Common myeloid progenitor, CD34-positive (primary cell): ENCODE results near the gene SKP1.
A peak's percentile ranks its signal among the peaks of the same experiment; 100 is the strongest.

Experiments used
- CTCF ChIA-PET: fragments of 350-600 bp; sonication (Branson Sonifier 250); formaldehyde crosslinking; loops from one replicate; lab custom pipeline; 2021; ENCODE audit warnings: antibody characterized with exemption; lab: Charles Lee
- POLR2A ChIA-PET: fragments of 350-600 bp; sonication (Branson Sonifier 250); formaldehyde crosslinking; loops from one replicate; lab custom pipeline; 2021; ENCODE audit warnings: antibody characterized with exemption; lab: Charles Lee
- DNase-seq, 3 donors: peaks; one replicate each; pipeline versions ENCODE4 v3.0.0 to v3.0.0-alpha.2; 2013
- H3K27ac ChIP-seq, 2 experiments: 1 replicate in 1 of 2; 2 replicates in 1 of 2; pipeline ENCODE4 v1.7.0; 2013; ENCODE audit warnings: inconsistent platforms in 2 of 2, low read length in 2 of 2, mild to moderate bottlenecking in 2 of 2, low read depth in 1 of 2, moderate library complexity in 1 of 2; ENCODE audit not compliant: severe bottlenecking in 2 of 2, insufficient read depth in 1 of 2, poor library complexity in 1 of 2
- H3K27me3 ChIP-seq, 5 experiments: replicated peaks in 2 of 5; 1 replicate in 3 of 5; 2 replicates in 2 of 5; pipeline versions ENCODE4 v1.6.1 to v1.7.0; 2013; ENCODE audit warnings: low read length in 4 of 5, mild to moderate bottlenecking in 2 of 5, moderate library complexity in 2 of 5, inconsistent platforms in 1 of 5; ENCODE audit not compliant: insufficient read depth in 5 of 5, control insufficient read depth in 4 of 5
- H3K36me3 ChIP-seq, 4 experiments: 1 replicate in 2 of 4; 2 replicates in 2 of 4; pipeline versions ENCODE4 v1.6.1 to v1.7.0; 2013; ENCODE audit warnings: low read length in 3 of 4, control low read depth in 1 of 4, mild to moderate bottlenecking in 1 of 4; ENCODE audit not compliant: control insufficient read depth in 4 of 4, insufficient read depth in 4 of 4
- H3K4me1 ChIP-seq, 4 experiments: 1 replicate in 3 of 4; 2 replicates in 1 of 4; pipeline versions ENCODE4 v1.6.1 to v1.7.1; 2013; ENCODE audit warnings: low read length in 3 of 4, mild to moderate bottlenecking in 3 of 4, control low read depth in 1 of 4, inconsistent platforms in 1 of 4, moderate library complexity in 1 of 4; ENCODE audit not compliant: control insufficient read depth in 4 of 4, insufficient read depth in 4 of 4; ENCODE audit errors: control extremely low read depth in 1 of 4
- H3K4me3 ChIP-seq, 7 experiments: 1 replicate in 4 of 7; 2 replicates in 3 of 7; pipeline versions ENCODE4 v1.5.1 to v1.7.0; 2013; ENCODE audit warnings: mild to moderate bottlenecking in 7 of 7, low read length in 6 of 7, moderate library complexity in 6 of 7, inconsistent platforms in 2 of 7, low read depth in 2 of 7, control low read depth in 1 of 7; ENCODE audit not compliant: insufficient read depth in 4 of 7, control insufficient read depth in 1 of 7; ENCODE audit errors: extremely low read depth in 1 of 7
- H3K9me3 ChIP-seq, 5 experiments: 1 replicate in 4 of 5; 2 replicates in 1 of 5; pipeline versions ENCODE4 v1.6.1 to v1.7.1; 2013; ENCODE audit warnings: low read length in 4 of 5, mild to moderate bottlenecking in 2 of 5, inconsistent platforms in 1 of 5, low read depth in 1 of 5, moderate library complexity in 1 of 5; ENCODE audit not compliant: control insufficient read depth in 4 of 5, insufficient read depth in 2 of 5; ENCODE audit errors: control extremely low read depth in 1 of 5
- WGBS: methylation state at CpG from one replicate; pipeline ENCODE4 v1.1.5; 2013; ENCODE audit not compliant: insufficient coverage; 5-methylcytosine and 5-hydroxymethylcytosine counted together

SKP1 gene

GRCh38 chr5:134203630-134204029 is 26.9 kb upstream of the SKP1 start:
- H3K4me3 ChIP-seq = no peak overlapping the region
- 100% methylated on average over 2 of the region's 3 CpGs for WGBS
- ChIA-PET POLR2A (interaction anchor here (0.6 kb wide), 1 partner anchor 88 kb away, joined by 6 read pairs; no protein-coding TSS in a partner anchor), CTCF (interaction anchor here (0.9 to 1.7 kb wide), 5 partner anchors 8 to 375 kb away, joined by 4 to 9 read pairs (median 4); partner anchors contain the start of gene PPP2CA)
- no peak for DNase-seq
- H3K27ac ChIP-seq = no peak overlapping the region
- H3K36me3 ChIP-seq = peaks cover 33 to 72% (median 56%) of the 10 kb centered on the region in 4 experiments
- H3K27me3 ChIP-seq = no peaks in the 10 kb centered on the region
- no peaks in the 10 kb centered on the region for H3K4me1 ChIP-seq
- no peaks in the 10 kb centered on the region for H3K9me3 ChIP-seq

DNA sequence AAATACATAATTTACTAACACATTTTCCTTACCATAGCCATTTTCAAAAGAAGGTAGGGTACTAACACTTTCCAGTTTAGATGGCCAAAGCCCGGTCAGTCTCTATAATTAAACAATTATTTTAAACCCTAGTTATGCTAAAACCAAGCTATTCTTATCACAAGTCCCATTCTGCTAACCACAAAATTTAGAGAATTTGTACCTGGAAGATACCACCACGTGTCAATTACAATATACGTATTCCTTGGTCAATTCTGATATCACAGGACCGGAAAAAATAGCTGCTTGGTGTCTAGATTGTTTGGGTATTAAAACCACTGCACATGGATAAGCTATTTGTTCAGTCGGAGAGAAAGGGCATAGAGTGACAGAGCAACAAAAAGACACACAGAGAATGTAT is 18.9 kb upstream of the SKP1 start:
- WGBS = 44% methylated on average over 1 of the region's 5 CpGs
- POLR2A ChIA-PET = interaction anchor here (1.5 kb wide), 1 partner anchor 18 kb away, joined by 4 read pairs; no protein-coding TSS in a partner anchor
- CTCF ChIA-PET = interaction anchor here (0.9 to 3.0 kb wide), 4 partner anchors 8 to 93 kb away, joined by 4 to 15 read pairs (median 10); no protein-coding TSS in a partner anchor
- H3K27me3 ChIP-seq = no peaks in the 10 kb centered on the region
- H3K27ac ChIP-seq = no peak overlapping the region
- no peak overlapping the region for H3K4me3 ChIP-seq
- no peak for DNase-seq
- no peaks in the 10 kb centered on the region for H3K9me3 ChIP-seq
- H3K36me3 ChIP-seq = peaks cover 20 to 52% (median 38%) of the 10 kb centered on the region in 4 experiments
- H3K4me1 ChIP-seq = no peaks in the 10 kb centered on the region

DNA sequence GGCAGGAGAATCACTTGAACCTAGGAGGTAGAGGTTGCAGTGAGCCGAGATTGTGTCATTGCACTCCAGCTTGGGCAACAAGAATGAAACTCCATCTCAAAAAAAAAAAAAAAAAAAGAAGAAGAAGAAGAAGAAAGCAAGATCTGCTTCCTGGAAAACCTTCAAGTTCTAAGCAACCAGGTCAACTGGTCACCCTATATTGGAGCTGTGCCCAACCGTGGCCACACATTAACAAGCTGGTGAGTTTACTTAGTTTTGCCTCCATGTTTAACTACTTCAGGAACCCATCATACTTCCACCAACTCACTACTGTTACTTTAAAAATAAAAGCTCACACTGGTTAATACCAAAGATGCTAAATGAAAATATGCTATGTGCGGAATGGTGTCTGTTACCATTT is 12.3 kb upstream of the SKP1 start:
- H3K27me3 ChIP-seq = no peaks in the 10 kb centered on the region
- no peaks in the 10 kb centered on the region for H3K36me3 ChIP-seq
- H3K27ac ChIP-seq = no peak overlapping the region
- 100% methylated on average over 1 of the region's 3 CpGs for WGBS
- ChIA-PET CTCF (interaction anchor here (0.8 to 8.5 kb wide), 3 partner anchors 41 to 114 kb away, joined by 3 to 113 read pairs (median 3); no protein-coding TSS in a partner anchor), POLR2A (no interaction called here)
- no peak for DNase-seq
- H3K9me3 ChIP-seq = no peaks in the 10 kb centered on the region
- no peaks in the 10 kb centered on the region for H3K4me1 ChIP-seq
- H3K4me3 ChIP-seq = no peak overlapping the region

GRCh38 chr5:134188092-134188491 is 11.3 kb upstream of the SKP1 start:
- Histone ChIP-seq H3K4me1 (no peaks in the 10 kb centered on the region), H3K36me3 (no peaks in the 10 kb centered on the region), H3K9me3 (no peaks in the 10 kb centered on the region), H3K27ac (no peak overlapping the region), H3K27me3 (no peaks in the 10 kb centered on the region), H3K4me3 (no peak overlapping the region)
- no peak for DNase-seq
- WGBS = no CpG with 5 or more reads among the region's 1 CpG
- ChIA-PET POLR2A (no interaction called here), CTCF (interaction anchor here (0.5 to 8.5 kb wide), 7 partner anchors 11 to 152 kb away, joined by 3 to 113 read pairs (median 4); partner anchors contain the start of gene SKP1)

- H3K4me1 ChIP-seq = no peaks in the 10 kb centered on the region
- no peaks in the 10 kb centered on the region for H3K36me3 ChIP-seq
- H3K4me3 ChIP-seq = no peak overlapping the region
- POLR2A ChIA-PET = no interaction called here
- CTCF ChIA-PET = interaction anchor here (0.6 to 8.5 kb wide), 26 partner anchors 7 to 198 kb away, joined by 3 to 113 read pairs (median 5); partner anchors contain the start of gene PPP2CA
- H3K27me3 ChIP-seq = no peaks in the 10 kb centered on the region
- no peak overlapping the region for H3K27ac ChIP-seq
- WGBS = 70% methylated on average over 9 of the region's 11 CpGs
- DNase-seq = peak; percentile 63 to 81 (median 71)
- H3K9me3 ChIP-seq = no peaks in the 10 kb centered on the region
These were observed 7.7 kb upstream of the SKP1 start for GRCh38 chr5:134184155-134185135.

- H3K36me3 ChIP-seq = no peaks in the 10 kb centered on the region
- POLR2A ChIA-PET = no interaction called here
These were observed 6.7 kb upstream of the SKP1 start for GRCh38 chr5:134183481-134183880.

More at GRCh38 chr5:134183481-134183880, 6.7 kb upstream of the SKP1 start:
- no peak overlapping the region for H3K4me3 ChIP-seq
- CTCF ChIA-PET = interaction anchor here (0.7 to 8.5 kb wide), 19 partner anchors 8 to 199 kb away, joined by 3 to 113 read pairs (median 5); partner anchors contain the start of gene PPP2CA
- H3K9me3 ChIP-seq = no peaks in the 10 kb centered on the region
- no peaks in the 10 kb centered on the region for H3K4me1 ChIP-seq
- no peak overlapping the region for H3K27ac ChIP-seq
- DNase-seq = no peak
- no peaks in the 10 kb centered on the region for H3K27me3 ChIP-seq
